Transverse colon (tissue), 4 donors: Measurements from ENCODE around the gene RALGAPA2.
A peak's percentile ranks its signal among the peaks of the same experiment; 100 is the strongest.

Experiments
- CTCF ChIP-seq, 5 experiments: fragments of 200-600 bp in 3 of 5; fragments of 450-650 bp in 2 of 5; sonication (generic) in 3 of 5; IDR thresholded peaks; 1 replicate in 2 of 5; 2 replicates in 3 of 5; pipeline ENCODE4 v1.5.1; 2016 to 2017; ENCODE audit warnings: antibody characterized with exemption in 5 of 5, inconsistent platforms in 3 of 5, mild to moderate bottlenecking in 2 of 5, moderate library complexity in 1 of 5
- EP300 ChIP-seq: sonication (generic); formaldehyde crosslinking; IDR thresholded peaks from one replicate; pipeline ENCODE4 v1.6.1; 2017; ENCODE audit warnings: antibody characterized with exemption, low read depth
- POLR2A ChIP-seq: fragments of 450-650 bp; IDR thresholded peaks from one replicate; pipeline ENCODE4 v1.6.1; 2016; ENCODE audit warnings: antibody characterized with exemption, mild to moderate bottlenecking, moderate library complexity
- POLR2AphosphoS5 ChIP-seq, 3 donors: sonication (generic); formaldehyde crosslinking; IDR thresholded peaks; one replicate each; pipeline ENCODE4 v1.6.1; 2016; ENCODE audit warnings: antibody characterized with exemption in 3 of 3

- TF ChIP-seq POLR2AphosphoS5 (IDR thresholded peaks at IDR 0.05), result peak in 2 of 3 donors; percentile 10 to 33
- peak in 1 of 5 experiments; percentile 32 for TF ChIP-seq CTCF (IDR thresholded peaks at IDR 0.05)
- TF ChIP-seq POLR2A, result peak; percentile 35
- no peak for TF ChIP-seq EP300
Observed at GRCh38 chr20:20710443-20711315, 1.8 kb downstream of the RALGAPA2 start.
